RCC 7860 (cell line): Measurements from ENCODE around the gene ABCB7.
"Not testable (repeated sequence)": the region's sequence is repeated elsewhere in the genome, so short reads cannot be mapped to it uniquely, and the experiment has no call there.

Source experiments
- DNase-seq: peaks from one replicate; pipeline ENCODE4 v3.0.0-alpha.2; 2015; ENCODE audit warnings: low spot score
- FAIRE-seq: peaks from 2 replicates; lab custom pipeline; 2012; peaks lifted over from hg19 to GRCh38; lab: Jason Lieb, UNC

ABCB7 gene

DNA sequence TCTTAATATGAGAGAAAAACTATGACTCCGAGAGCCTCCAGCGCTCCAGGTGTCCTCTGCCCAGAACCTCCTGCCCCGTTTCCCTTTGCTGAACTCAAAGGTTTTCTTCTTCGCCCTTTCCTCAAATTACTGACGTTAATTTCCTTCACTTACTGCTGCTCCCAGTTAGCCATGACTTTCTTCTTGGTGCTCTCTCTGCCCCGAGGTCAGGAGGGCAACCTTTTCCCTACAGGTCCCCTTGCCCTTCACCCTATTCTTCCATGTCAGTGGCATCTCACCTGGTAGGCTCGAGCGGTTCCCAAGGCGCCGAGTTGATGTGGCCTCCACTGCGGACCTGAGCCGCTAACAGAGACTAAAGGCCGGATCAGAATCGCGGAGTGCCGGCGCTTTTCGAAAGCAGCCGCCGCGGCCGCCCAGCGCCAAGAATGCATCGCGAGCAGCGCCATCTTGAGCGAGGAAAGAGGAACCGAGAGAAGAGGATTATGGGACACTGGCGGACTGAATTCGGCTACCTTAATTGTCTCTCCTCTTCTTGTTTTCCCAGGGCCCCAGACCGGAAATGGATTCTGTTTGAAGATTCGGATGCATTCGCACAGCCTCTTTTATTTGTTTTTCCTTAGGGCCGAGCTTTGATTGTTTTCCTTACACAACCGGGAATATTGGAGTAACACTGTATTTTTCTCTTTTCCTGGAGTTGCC is at the start of gene ABCB7:
Gene ABCB7, minus strand, starts transcription at position 457 of the 699 bp plus-strand sequence. Its CDS starts 11 bp downstream, at position 446.
- DNase-seq (peak; percentile 34), FAIRE-seq (peak; percentile 61)

DNA sequence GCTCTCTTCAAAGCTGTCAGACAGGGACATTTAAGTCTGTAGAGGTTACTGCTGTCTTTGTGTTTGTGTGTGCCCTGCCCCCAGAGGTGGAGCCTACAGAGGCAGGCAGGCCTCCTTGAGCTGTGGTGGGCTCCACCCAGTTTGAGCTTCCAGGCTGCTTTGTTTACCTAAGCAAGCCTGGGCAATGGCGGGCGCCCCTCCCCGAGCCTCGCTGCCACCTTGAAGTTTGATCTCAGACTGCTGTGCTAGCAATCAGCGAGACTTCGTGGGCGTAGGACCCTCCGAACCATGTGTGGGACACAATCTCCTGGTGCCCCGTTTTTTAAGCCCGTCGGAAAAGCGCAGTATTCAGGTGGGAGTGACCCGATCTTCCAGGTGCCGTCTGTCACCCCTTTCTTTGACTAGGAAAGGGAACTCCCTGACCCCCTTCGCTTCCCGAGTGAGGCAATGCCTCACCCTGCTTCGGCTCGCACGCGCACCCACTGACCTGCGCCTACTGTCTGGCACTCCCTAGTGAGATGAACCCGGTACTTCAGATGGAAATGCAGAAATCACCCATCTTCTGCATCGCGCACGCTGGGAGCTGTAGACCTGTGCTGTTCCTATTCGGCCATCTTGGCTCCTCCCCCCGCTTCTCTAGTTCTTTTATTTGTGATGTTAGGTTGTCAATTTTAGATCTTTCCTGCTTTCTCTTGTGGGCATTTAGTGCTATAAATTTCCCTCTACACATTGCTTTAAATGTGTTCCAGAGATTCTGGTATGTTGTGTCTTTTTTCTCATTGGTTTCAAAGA is 32.5 kb upstream of the ABCB7 start:
- DNase-seq, FAIRE-seq: not testable (repeated sequence)

DNA sequence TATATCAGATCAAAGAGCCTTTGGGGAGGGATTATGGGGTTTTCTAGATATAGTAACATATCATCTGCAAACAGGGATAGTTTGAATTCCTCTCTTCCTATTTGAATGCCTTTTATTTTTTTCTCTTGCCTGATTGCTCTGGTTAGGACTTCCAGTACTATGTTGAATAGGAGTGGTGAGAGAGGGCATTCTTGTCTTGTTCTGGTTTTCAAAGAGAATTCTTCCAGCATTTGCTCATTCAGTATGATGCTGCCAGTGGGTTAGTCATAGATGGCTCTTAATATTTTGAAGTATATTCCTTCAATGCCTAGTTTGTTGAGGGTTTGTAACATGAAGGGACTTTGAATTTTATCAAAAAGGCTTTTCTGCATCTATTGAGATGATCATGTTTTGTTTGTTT is 25.6 kb upstream of the ABCB7 start:
- no peak for DNase-seq
- FAIRE-seq, result no peak

DNA sequence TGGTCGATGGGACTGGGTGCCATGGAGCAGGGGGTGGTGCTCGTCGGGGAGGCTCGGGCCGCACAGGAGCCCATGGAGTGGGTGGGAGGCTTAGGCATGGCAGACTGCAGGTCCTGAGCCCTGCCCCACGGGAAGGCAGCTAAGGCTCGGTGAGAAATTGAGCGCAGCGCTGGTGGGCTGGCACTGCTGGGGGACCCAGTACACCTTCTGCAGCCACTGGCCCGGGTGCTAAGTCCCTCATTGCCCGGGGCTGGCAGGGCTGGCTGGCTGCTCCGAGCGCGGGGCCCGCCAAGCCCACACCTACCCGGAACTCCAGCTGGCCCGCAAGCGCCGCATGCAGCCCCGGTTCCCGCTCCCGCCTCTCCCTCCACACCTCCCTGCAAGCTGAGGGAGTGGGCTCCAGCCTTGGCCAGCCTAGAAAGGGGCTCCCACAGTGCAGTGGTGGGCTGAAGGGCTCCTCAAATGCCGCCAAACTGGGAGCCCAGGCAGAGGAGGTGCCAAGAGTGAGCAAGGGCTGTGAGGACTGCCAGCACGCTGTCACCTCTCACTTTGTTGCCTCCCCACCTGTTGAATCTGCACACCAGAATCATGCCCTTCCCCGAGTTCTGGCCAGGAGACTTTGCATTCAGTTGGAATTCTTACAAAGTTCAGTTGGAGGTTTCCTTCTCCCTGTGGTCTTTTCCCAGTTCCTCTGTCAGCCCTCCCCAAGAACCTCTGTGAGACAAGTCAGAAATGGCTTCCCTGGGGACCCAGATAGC is 23.6 kb upstream of the ABCB7 start:
- FAIRE-seq, DNase-seq: not testable (repeated sequence)

GRCh38 chrX:75172257-75172890 is 16.3 kb upstream of the ABCB7 start:
- not testable (repeated sequence) for FAIRE-seq, DNase-seq

DNA sequence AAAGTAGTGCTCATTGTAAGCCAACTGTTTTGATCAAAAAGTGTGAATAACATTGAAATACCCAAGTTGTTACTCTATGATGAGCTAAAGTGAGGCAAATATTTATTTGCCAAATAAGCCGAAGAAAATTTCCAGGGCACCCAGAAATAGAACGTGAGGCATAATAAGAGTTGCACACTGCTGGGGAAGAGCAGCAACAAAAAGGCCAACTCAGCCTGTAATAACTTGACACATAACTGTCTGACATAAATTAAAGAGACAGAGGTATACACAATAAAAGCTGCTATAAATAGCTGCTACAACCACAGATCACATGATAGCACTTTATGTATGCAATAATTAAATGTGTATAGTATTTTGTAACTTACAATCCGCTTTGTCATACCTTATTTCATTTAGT is 2.0 kb upstream of the ABCB7 start:
- FAIRE-seq (no peak), DNase-seq (no peak)

GRCh38 chrX:75156531-75156945 is 455 bp upstream of the ABCB7 start:
- FAIRE-seq (no peak), DNase-seq (no peak)

DNA sequence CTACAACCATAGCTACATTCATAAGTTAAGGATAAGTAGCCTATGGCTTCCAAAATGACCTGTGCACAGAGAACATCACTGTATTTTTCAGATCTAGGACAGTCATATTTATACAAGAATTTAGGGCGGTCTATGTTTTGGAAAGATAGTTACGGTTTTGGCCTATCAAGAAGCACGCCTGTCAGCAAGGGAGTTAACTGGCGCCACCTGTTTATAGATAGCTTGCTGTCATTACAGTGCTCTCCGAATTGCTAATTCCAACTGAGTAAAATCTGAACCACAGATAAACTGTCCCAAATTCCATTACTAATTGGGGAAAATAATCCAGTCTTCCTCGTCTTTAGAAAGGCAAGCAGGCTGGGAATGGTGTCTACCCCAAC is 646 bp downstream of the ABCB7 start:
- FAIRE-seq (no peak), DNase-seq (no peak)

GRCh38 chrX:75154871-75155270 is 1.2 kb downstream of the ABCB7 start:
- DNase-seq (no peak), FAIRE-seq (no peak)

- FAIRE-seq, result no peak
- DNase-seq, result no peak
Observed at GRCh38 chrX:75151827-75152592, 4.1 kb downstream of the ABCB7 start.

GRCh38 chrX:75149654-75150053 is 6.4 kb downstream of the ABCB7 start:
- no peak for DNase-seq
- no peak for FAIRE-seq

DNA sequence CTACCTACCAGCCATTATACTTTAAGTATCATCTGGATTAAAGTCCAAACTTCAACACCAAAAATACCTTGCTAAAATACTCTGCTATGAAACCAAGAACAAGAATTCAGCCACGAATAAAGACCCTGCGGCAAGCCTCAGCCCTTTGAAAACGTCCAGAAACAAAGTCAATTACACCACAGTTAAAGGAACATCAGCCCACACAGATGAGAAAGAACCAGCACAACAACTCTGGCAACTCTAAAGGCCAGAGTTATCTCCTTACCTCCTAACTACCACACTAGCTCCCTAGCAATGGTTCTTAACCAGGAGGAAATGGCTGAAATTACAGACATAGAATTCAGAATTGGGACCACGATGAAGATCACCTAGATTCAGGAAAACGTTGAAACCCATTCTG is 23.4 kb downstream of the ABCB7 start:
- DNase-seq (no peak), FAIRE-seq (no peak)

- no peak for FAIRE-seq
- no peak for DNase-seq
Observed at GRCh38 chrX:75131973-75132627, 24.0 kb downstream of the ABCB7 start.

- DNase-seq, FAIRE-seq: not testable (repeated sequence)
Observed at GRCh38 chrX:75129069-75129468, 27.0 kb downstream of the ABCB7 start.

DNA sequence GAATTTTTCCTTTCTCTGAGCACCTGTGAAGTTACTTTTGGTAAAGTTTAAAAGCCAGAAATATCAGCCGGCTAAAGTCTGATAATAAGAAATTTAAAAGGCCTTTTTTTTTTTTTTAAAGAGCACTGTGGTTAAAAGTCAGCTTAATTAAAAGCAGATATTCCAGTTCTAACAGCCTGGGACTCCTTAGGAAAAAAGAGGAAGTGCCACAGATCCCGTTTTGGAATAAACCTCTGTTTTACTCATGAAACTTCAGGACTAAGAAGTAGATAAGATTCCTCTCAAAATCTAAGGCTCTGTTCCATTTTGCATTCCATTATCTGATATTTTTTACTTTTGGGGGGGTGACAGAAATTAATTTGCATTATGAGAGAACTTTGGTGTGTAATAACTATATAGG is 37.8 kb downstream of the ABCB7 start:
- FAIRE-seq (no peak), DNase-seq (no peak)

GRCh38 chrX:75115707-75116413 is 40.2 kb downstream of the ABCB7 start:
- DNase-seq (no peak), FAIRE-seq (no peak)

- FAIRE-seq, result no peak
- no peak for DNase-seq
Observed at GRCh38 chrX:75114638-75115037, 41.4 kb downstream of the ABCB7 start.

- FAIRE-seq (no peak), DNase-seq (no peak)
Observed at GRCh38 chrX:75113664-75114063, 42.4 kb downstream of the ABCB7 start.

DNA sequence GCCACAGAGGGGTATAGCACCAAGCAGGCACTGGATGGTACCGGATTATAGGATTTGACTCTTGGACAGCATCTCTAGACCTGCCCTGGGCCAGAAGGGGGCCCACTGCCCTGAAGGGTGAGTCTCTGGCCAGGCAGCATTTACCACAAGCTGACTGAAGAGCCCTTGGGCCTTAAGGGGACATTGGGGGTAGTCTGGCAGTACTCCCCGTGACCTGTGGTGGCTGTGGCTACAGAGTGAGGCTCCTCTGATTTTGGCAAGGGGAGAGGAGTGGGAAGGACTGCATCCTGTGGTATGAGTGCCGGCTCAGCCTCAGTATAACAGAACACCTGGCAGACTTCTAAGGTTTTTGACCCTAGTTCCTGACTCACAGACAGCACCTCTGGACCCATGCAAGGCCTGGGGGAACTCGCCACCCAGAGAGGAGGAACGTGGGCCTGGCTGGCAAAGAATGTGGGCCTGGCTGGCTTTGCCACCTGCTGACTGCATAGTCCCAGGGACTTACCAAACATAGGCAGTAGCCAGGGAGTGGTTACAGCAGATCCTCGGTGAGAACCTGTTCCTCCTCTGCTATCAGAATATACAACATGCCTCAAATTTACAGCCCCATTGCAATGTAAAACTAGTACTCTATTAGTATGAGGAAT is 48.1 kb downstream of the ABCB7 start:
- FAIRE-seq, result no peak
- no peak for DNase-seq
